MM.1S (cell line): ENCODE measurements around the gene WFIKKN2.

ENCODE experiments used
- DNase-seq: peaks from one replicate; pipeline ENCODE4 v3.0.0-alpha.2; 2015
- H2AFZ ChIP-seq: fragments of 300-600 bp; sonication (generic); 2 replicates; pipeline ENCODE4 v1.6.0; 2016; ENCODE audit warnings: antibody characterized with exemption, low read length
- H3F3A ChIP-seq: fragments of 300-600 bp; sonication (generic); 2 replicates; pipeline ENCODE4 v1.6.1; 2016; ENCODE audit warnings: mild to moderate bottlenecking, antibody characterized with exemption, low read length, moderate library complexity, mixed read lengths; ENCODE audit not compliant: insufficient read depth
- H3K27ac ChIP-seq: fragments of 300-600 bp; sonication (generic); 2 replicates; pipeline ENCODE4 v1.5.1; 2016; ENCODE audit warnings: mild to moderate bottlenecking, low read length
- H3K27me3 ChIP-seq: fragments of 300-600 bp; sonication (generic); replicated peaks from 2 replicates; pipeline ENCODE4 v1.6.0; 2016; ENCODE audit warnings: low read length; ENCODE audit not compliant: insufficient read depth
- H3K36me3 ChIP-seq: fragments of 300-600 bp; sonication (generic); replicated peaks from 2 replicates; pipeline ENCODE4 v1.6.1; 2016; ENCODE audit warnings: mild to moderate bottlenecking, low read length, mixed read lengths; ENCODE audit not compliant: insufficient read depth
- H3K4me1 ChIP-seq: fragments of 300-600 bp; sonication (generic); 2 replicates; pipeline ENCODE4 v1.6.1; 2016; ENCODE audit warnings: low read length, mixed read lengths
- H3K4me2 ChIP-seq: fragments of 300-600 bp; sonication (generic); 2 replicates; pipeline ENCODE4 v1.6.0; 2016; ENCODE audit warnings: low read depth, low read length
- H3K4me3 ChIP-seq: fragments of 300-600 bp; sonication (generic); 2 replicates; pipeline ENCODE4 v1.5.1; 2016; ENCODE audit warnings: low read length, mixed read lengths
- H3K79me2 ChIP-seq: fragments of 300-600 bp; sonication (generic); 2 replicates; pipeline ENCODE4 v1.6.1; 2016; ENCODE audit warnings: mixed run types, low read length, mixed read lengths
- H3K9ac ChIP-seq: fragments of 300-600 bp; sonication (generic); 2 replicates; pipeline ENCODE4 v1.6.1; 2016; ENCODE audit warnings: low read length, mixed read lengths
- H3K9me2 ChIP-seq: fragments of 300-600 bp; sonication (generic); replicated peaks from 2 replicates; pipeline ENCODE4 v1.6.1; 2016; ENCODE audit warnings: mild to moderate bottlenecking, low read length, mixed read lengths; ENCODE audit not compliant: insufficient read depth
- H3K9me3 ChIP-seq: fragments of 300-600 bp; sonication (generic); replicated peaks from 2 replicates; pipeline ENCODE4 v1.6.1; 2016; ENCODE audit warnings: mild to moderate bottlenecking, low read length, mixed read lengths; ENCODE audit not compliant: insufficient read depth
- H4K20me1 ChIP-seq: fragments of 300-600 bp; sonication (generic); 2 replicates; pipeline ENCODE4 v1.6.1; 2016; ENCODE audit warnings: mild to moderate bottlenecking, low read length, moderate library complexity, mixed read lengths; ENCODE audit not compliant: insufficient read depth
- CTCF ChIP-seq: fragments of 300-600 bp; sonication (generic); IDR thresholded peaks from 2 replicates; pipeline ENCODE4 v1.5.1; 2016; ENCODE audit warnings: antibody characterized with exemption, low read length, mixed read lengths
- EZH2 ChIP-seq: fragments of 300-600 bp; sonication (generic); optimal IDR thresholded peaks from 2 replicates; pipeline ENCODE3; 2017; ENCODE audit warnings: low read depth, mild to moderate bottlenecking, antibody characterized with exemption, low read length, mixed read lengths
- EZH2phosphoT487 ChIP-seq: fragments of 300-600 bp; sonication (generic); IDR thresholded peaks from 2 replicates; pipeline ENCODE4 v1.6.1; 2018; ENCODE audit warnings: antibody characterized with exemption, low read length

WFIKKN2 gene

DNA sequence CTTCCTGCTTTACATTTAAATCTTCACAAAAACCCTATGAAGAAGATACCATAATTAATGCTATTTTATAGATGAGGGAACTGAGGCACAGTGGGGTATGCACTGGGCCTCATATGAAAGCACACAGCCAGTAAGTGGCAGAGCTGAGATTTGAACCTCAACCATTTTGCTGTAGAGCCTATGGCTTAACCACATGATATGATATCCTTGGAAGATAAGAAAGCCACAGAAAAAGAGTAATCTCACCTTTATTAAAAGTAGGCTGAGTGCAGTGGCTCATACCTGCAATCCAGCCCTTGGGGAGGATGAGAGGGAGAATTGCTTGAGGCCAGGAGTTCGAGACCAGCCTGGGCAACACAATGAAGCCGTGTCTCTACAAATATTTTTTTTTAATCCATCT lies 45.8 kb downstream of the WFIKKN2 start:
- DNase-seq, result no peak
- no peaks in the 10 kb centered on the region for H3K36me3 ChIP-seq
- TF ChIP-seq CTCF (no peak), EZH2phosphoT487 (no peak), EZH2 (no peak)
- no peak overlapping the region for H3K27ac ChIP-seq
- H3K79me2 ChIP-seq, result no peaks in the 10 kb centered on the region
- no peak overlapping the region for H3K4me2 ChIP-seq
- no peaks in the 10 kb centered on the region for H3F3A ChIP-seq
- no peaks in the 10 kb centered on the region for H3K9me2 ChIP-seq
- no peaks in the 10 kb centered on the region for H3K4me1 ChIP-seq
- no peaks in the 10 kb centered on the region for H4K20me1 ChIP-seq
- H2AFZ ChIP-seq, result no peak overlapping the region
- no peaks in the 10 kb centered on the region for H3K27me3 ChIP-seq
- no peak overlapping the region for H3K9ac ChIP-seq
- no peak overlapping the region for H3K4me3 ChIP-seq
- H3K9me3 ChIP-seq, result no peaks in the 10 kb centered on the region

DNA sequence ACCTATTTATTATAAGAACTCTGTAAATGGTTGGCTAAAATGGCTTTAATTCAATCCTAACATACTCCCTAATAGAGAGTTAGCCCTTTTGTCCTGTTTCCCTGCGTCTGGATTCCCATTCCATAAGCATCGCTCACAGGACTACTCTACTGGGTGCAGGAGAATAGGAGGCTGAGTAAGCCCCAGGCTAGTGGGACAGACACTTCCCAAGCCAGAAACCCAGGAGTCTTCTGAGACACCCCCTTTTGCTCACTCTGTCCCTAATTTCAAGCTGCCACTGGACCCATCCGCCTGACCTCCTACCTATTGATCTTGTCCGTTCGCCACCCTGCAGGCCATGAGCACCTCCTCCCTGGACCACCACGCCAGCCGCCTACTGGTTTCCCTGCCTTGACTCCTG lies 47.5 kb downstream of the WFIKKN2 start:
- Histone ChIP-seq H3K9me2 (no peaks in the 10 kb centered on the region), H3K27me3 (no peaks in the 10 kb centered on the region), H2AFZ (no peak overlapping the region), H3K4me2 (no peak overlapping the region), H3K9me3 (no peaks in the 10 kb centered on the region), H3K36me3 (no peaks in the 10 kb centered on the region), H3K9ac (no peak overlapping the region), H3K79me2 (no peaks in the 10 kb centered on the region), H3K27ac (no peak overlapping the region), H3F3A (peaks cover 12% of the 10 kb centered on the region), H3K4me3 (no peak overlapping the region), H3K4me1 (peaks cover 9% of the 10 kb centered on the region), H4K20me1 (no peaks in the 10 kb centered on the region)
- no peak for DNase-seq
- TF ChIP-seq EZH2, result no peak
- TF ChIP-seq CTCF, result no peak
- no peak for TF ChIP-seq EZH2phosphoT487

DNA sequence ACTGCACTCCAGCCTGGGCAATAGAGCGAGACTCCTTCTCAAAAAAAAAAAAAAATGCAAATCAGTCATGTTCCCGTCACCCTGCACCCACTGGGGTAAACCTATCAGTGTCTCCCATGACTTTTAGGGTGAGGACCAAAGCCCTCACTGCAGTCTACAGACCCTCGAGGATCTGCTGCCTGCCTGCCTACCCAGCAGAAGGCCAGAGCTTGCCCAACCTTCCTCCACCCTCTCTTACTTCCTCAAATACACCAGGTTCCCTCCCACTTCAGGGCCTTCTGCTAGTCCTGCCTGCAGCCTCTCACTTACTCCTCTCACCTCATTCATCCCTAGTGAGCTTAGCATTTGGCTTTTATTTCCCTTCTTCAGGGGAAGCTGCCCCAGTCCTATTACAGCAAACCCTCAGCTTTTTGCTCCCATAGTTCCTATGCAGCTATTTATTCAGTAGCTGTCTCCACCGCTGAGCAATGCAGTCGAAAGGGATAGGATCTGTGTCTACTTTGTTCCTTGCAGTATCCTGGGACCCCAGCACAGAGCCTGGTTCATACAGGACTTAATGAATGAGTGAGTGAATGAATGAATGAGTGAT lies 48.6 kb downstream of the WFIKKN2 start:
- Histone ChIP-seq H3K9me3 (no peaks in the 10 kb centered on the region), H3K27me3 (no peaks in the 10 kb centered on the region), H3K4me2 (no peak overlapping the region), H3K9me2 (no peaks in the 10 kb centered on the region), H3F3A (peaks cover 13% of the 10 kb centered on the region), H3K9ac (no peak overlapping the region), H3K36me3 (no peaks in the 10 kb centered on the region), H3K4me3 (no peak overlapping the region), H3K27ac (no peak overlapping the region), H2AFZ (peak overlapping the region; percentile 42; the same call in 1 of the 2 replicates), H3K79me2 (no peaks in the 10 kb centered on the region), H3K4me1 (peaks cover 13% of the 10 kb centered on the region), H4K20me1 (no peaks in the 10 kb centered on the region; the same call in 1 of the 2 replicates)
- DNase-seq, result no peak
- no peak for TF ChIP-seq CTCF
- TF ChIP-seq EZH2phosphoT487, result no peak
- no peak for TF ChIP-seq EZH2
